Muscle of leg (tissue), 11 donors: ENCODE data around the gene ADGRL2. TPM values are rescaled to one million over a fixed set of nuclear protein-coding genes. Genes with fewer than 3 reads are reported as not detected.

ENCODE experiments used
- DNase-seq: peaks from one replicate; pipeline ENCODE4 v3.0.0; 2013
- H3K27ac ChIP-seq: one replicate; pipeline ENCODE4 v1.5.1; 2013; ENCODE audit warnings: mild to moderate bottlenecking, low read length, control low read depth
- H3K27me3 ChIP-seq: one replicate; pipeline ENCODE4 v1.6.1; 2013; ENCODE audit warnings: low read length; ENCODE audit not compliant: control insufficient read depth, insufficient read depth
- H3K36me3 ChIP-seq: one replicate; pipeline ENCODE4 v1.6.1; 2013; ENCODE audit warnings: low read length; ENCODE audit not compliant: control insufficient read depth, insufficient read depth
- H3K4me1 ChIP-seq: one replicate; pipeline ENCODE4 v1.6.1; 2013; ENCODE audit warnings: low read length; ENCODE audit not compliant: control insufficient read depth, insufficient read depth
- H3K4me3 ChIP-seq: one replicate; pipeline ENCODE4 v1.5.1; 2013; ENCODE audit warnings: low read length, control low read depth
- H3K9me3 ChIP-seq: replicated peaks from 2 replicates; pipeline ENCODE4 v1.6.1; 2013; ENCODE audit warnings: low read depth, low read length; ENCODE audit not compliant: control insufficient read depth
- WGBS: methylation state at CpG from one replicate; pipeline ENCODE4 v1.1.5; 2013; ENCODE audit warnings: missing lambda C conversion rate; ENCODE audit not compliant: insufficient coverage; 5-methylcytosine and 5-hydroxymethylcytosine counted together
- polyA plus RNA-seq, 8 donors: library from polyadenylated mRNA; unstranded; fragments of 120-200 nt; gene quantifications; one replicate each; pipeline versions ENCODE4 v1.2.1 to v1.2.3, GENCODE V29; 2013; ENCODE audit warnings: inconsistent platforms in 1 of 8, low replicate concordance in 1 of 8; ENCODE audit not compliant: insufficient read length in 8 of 8, insufficient read depth in 1 of 8
- total RNA-seq: library from RNA; stranded (reverse); fragments of 120-200 nt; gene quantifications from one replicate; pipeline ENCODE4 v1.2.4, GENCODE V29; 2013

Gene ADGRL2
- total and polyA plus RNA-seq, 9 donors: 50.2 to 121 (median 76.9) TPM

DNA sequence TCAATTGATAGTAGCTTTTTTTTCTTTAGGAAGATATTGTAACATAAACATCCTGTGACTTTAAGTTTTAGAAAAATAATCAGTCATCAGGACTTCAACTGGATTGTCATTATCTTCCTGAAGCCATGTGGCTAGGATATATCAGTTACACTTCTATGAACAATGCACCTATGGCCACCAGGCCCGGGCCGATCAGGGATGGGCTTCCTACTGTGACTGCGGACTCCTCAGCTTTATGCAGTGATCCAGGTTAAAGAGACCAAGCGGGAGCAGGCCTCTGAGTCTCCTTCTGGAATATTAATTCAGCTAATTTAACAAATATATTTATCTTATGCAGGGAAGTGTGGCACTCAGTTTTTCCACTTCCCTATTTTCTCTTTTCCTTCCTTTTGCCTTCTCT is 200.6 kb downstream of the ADGRL2 start:
- no peak overlapping the region for H3K27ac ChIP-seq
- DNase-seq: no peak
- no peaks in the 10 kb centered on the region for H3K4me1 ChIP-seq
- no peaks in the 10 kb centered on the region for H3K36me3 ChIP-seq
- H3K9me3 ChIP-seq: no peaks in the 10 kb centered on the region
- no peak overlapping the region for H3K4me3 ChIP-seq
- WGBS: 71% methylated on average over 2 of the region's 4 CpGs
- no peaks in the 10 kb centered on the region for H3K27me3 ChIP-seq

DNA sequence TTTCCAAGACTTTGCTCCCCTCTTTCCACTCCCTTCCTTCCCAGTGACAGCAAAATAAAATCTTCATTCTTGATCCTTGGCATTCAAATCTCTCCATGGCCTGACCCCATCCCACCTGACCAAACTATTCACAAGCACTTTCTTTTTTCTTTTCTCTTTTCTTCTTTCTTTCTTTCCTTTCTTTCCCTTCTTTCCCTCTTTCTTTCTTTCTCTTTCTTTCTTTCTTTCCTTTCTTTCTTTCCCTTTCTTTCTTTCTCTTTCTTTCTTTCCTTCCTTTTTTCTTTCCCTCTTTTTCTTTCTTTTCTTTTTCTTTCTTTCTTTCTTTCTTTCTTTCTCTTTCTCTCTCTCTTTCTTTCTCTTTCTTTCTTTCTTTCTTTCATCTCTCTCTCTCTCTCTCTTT is 207.1 kb downstream of the ADGRL2 start:
- Histone ChIP-seq H3K36me3 (no peaks in the 10 kb centered on the region), H3K27ac (no peak overlapping the region), H3K4me1 (no peaks in the 10 kb centered on the region), H3K4me3 (no peak overlapping the region), H3K9me3 (no peaks in the 10 kb centered on the region), H3K27me3 (no peaks in the 10 kb centered on the region)
- no peak for DNase-seq

DNA sequence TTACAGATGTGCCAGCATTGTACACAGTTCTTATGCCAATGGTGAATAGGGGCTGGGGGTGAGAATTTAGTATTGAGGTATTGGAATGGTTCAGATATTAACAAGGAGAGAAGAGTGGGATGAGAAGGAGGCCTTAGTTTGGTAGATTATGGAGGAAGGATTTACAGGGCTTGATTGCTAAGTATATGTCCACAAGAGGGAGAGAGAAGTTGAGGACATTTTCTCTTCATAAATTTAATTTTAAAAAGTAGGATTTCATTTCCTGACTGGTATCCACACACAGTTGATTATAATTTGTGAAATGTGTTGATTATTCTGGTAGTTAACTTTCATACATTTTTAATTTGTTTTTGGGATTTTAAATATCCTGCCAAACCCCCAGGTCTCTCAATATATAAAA is 213.0 kb downstream of the ADGRL2 start:
- DNase-seq: no peak
- no peak overlapping the region for H3K4me3 ChIP-seq
- H3K27me3 ChIP-seq: no peaks in the 10 kb centered on the region
- H3K9me3 ChIP-seq: no peaks in the 10 kb centered on the region
- H3K36me3 ChIP-seq: no peaks in the 10 kb centered on the region
- H3K4me1 ChIP-seq: no peaks in the 10 kb centered on the region
- no peak overlapping the region for H3K27ac ChIP-seq

DNA sequence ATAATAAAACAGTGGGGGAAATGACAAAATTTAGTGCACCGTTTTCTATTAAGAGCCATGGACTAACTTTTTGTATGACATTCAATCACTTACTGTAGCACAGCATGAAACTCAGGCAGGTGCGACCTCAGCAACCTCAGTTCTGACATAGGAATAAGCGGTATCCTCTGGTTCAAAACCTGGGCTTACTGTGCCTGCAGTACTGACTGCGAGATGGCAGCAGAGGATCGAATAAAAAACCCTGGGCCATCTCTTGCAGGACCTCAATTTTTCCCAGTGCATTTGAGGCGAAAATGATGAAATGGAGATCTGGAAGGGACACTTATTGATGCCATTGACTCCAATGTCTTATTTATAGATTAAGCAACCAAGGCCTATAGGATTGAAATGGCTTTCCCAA is 214.7 kb downstream of the ADGRL2 start:
- H3K27ac ChIP-seq: no peak overlapping the region
- H3K4me1 ChIP-seq: no peaks in the 10 kb centered on the region
- H3K4me3 ChIP-seq: no peak overlapping the region
- H3K36me3 ChIP-seq: no peaks in the 10 kb centered on the region
- no peaks in the 10 kb centered on the region for H3K9me3 ChIP-seq
- 88% methylated on average over 5 of the region's 6 CpGs for WGBS
- DNase-seq: no peak
- H3K27me3 ChIP-seq: no peaks in the 10 kb centered on the region

DNA sequence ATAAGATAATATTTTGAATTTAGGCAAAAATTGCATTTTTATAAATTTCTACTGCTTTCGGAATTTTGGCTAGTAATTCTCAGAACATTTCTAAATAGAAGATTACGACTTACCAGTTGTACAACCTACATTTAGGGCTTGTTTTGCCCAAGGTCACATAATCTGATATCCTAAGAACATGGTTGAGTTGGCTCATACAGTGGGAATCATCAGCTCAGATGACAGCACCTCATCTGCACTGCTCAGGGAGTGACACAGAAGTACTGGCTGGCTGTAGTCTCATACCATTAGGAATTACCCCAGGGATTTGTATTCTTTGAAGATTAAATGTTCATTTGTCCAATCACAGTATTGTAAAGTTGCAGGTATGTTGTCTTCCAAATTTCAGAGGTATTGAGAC is 217.6 kb downstream of the ADGRL2 start:
- DNase-seq: peak; percentile 14
- H3K4me3 ChIP-seq: no peak overlapping the region
- WGBS: no CpG with 5 or more reads among the region's 2 CpGs
- no peak overlapping the region for H3K27ac ChIP-seq
- H3K36me3 ChIP-seq: no peaks in the 10 kb centered on the region
- no peaks in the 10 kb centered on the region for H3K9me3 ChIP-seq
- H3K27me3 ChIP-seq: no peaks in the 10 kb centered on the region
- no peaks in the 10 kb centered on the region for H3K4me1 ChIP-seq

DNA sequence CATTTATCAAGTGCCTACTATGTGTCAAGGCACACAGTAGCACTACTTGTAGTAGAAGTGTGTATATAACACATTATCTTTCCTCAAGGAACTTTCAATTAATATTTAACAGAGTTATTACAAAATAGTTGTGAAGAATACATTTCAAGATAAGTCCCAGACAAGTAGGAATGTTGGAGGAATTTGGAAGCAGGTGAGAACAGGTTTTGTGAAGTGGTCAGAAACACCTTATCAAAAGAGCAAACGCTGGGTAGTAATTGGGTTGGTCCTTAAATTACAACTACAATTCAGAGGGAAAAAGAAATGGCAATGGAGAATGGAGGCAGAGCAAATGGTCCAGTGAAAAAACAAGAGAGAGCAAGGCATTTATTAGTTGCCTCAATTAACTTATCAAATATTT is 218.8 kb downstream of the ADGRL2 start:
- Histone ChIP-seq H3K4me1 (no peaks in the 10 kb centered on the region), H3K9me3 (no peaks in the 10 kb centered on the region), H3K36me3 (no peaks in the 10 kb centered on the region), H3K4me3 (no peak overlapping the region), H3K27ac (no peak overlapping the region), H3K27me3 (no peaks in the 10 kb centered on the region)
- DNase-seq: no peak
- no CpG with 5 or more reads among the region's 1 CpG for WGBS

DNA sequence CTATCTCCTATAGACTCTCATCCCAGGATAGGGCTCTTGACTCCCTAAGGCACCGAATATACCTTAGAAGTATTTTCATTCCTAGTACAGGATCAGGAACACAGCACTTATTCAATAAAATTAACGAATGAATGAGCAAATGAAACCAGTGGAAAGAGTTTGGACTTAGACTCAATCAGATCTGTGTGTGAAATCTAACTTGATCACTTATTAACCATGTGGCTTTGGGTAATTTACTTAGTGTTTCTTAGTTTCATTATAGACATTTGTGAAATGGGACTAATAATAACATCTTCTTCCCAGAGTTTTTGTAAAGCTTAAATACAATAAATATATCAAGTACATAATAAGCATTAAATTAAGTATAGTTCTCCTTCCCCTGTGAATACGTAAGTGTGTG is 230.1 kb downstream of the ADGRL2 start:
- H3K27ac ChIP-seq: no peak overlapping the region
- H3K27me3 ChIP-seq: no peaks in the 10 kb centered on the region
- no peak for DNase-seq
- no peaks in the 10 kb centered on the region for H3K36me3 ChIP-seq
- H3K4me1 ChIP-seq: no peaks in the 10 kb centered on the region
- no CpG with 5 or more reads among the region's 3 CpGs for WGBS
- no peak overlapping the region for H3K4me3 ChIP-seq
- no peaks in the 10 kb centered on the region for H3K9me3 ChIP-seq

DNA sequence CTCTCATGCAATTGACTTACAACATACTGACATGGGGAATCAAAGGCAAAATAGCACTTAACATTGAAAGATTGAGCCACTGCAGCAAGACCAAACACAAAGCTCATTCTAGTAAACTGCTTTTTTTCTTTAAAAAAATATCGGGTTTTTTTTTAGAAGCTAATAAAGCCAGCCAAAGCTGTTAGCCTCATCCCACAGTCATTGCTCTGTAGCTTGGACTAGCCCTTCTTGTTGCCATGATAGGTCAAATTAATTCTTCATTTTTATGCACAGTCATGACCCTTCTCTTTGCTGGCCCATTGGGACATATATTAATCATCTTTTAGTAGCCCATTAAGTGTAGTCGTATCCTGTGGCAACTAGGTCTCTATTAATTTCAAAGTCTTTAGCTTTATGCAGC is 231.3 kb downstream of the ADGRL2 start:
- H3K27me3 ChIP-seq: no peaks in the 10 kb centered on the region
- no peak for DNase-seq

DNA sequence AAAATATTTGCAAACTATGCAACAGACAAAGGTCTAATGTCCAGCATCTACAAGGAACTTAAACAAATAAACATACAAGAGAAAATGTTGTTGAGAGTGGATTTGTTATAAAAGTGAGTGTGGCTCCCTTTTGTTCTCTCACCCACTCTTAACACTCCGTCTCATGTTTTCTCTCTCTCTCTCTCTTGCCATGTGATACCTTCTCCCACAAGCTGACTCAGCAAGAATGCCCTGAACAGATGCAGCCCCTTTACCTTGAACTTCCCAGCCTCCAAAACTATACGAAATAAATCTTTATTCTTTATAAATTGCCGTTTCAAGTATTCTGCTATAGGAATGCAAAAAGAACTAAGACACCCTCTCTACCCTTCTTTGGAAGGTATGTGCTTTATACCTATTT is 234.1 kb downstream of the ADGRL2 start:
- Histone ChIP-seq H3K9me3 (no peaks in the 10 kb centered on the region), H3K27me3 (no peaks in the 10 kb centered on the region), H3K27ac (no peak overlapping the region), H3K4me3 (no peak overlapping the region), H3K4me1 (no peaks in the 10 kb centered on the region), H3K36me3 (no peaks in the 10 kb centered on the region)
- no CpG with 5 or more reads among the region's 3 CpGs for WGBS
- no peak for DNase-seq

More for the DNA sequence above, 231.3 kb downstream of the ADGRL2 start:
- no peak overlapping the region for H3K4me3 ChIP-seq
- no peaks in the 10 kb centered on the region for H3K36me3 ChIP-seq
- no peaks in the 10 kb centered on the region for H3K4me1 ChIP-seq
- H3K9me3 ChIP-seq: no peaks in the 10 kb centered on the region
- no peak overlapping the region for H3K27ac ChIP-seq
- 83% methylated on average over 1 of the region's 2 CpGs for WGBS
